ENCODE data around the gene DDX31.

DNA sequence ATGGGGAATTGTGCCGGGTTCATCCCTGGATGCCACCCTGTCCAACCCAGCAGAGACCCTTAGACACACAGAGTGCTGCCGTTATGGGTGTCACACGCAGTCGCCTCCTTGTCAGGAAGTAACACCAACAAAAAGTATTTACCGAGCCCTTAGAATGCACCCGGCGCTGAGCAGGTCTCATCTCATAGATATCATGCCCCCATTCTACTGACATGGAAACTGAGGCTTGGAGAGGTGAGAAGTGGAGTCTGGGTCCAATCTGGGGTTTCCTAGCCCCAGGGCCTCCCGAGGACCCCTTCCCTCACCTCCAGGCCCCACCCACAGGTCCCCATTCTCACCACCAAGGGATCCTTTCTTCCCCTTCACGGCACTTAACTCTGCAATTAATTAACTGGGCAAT is 124.2 kb downstream of the DDX31 start:
- TF ChIP-seq CTCF (IDR thresholded peaks at IDR 0.05) (no peak), POLR2A (IDR thresholded peaks at IDR 0.05) (no peak), EP300 (IDR thresholded peaks at IDR 0.05) (no peak)
